Endothelial cell of umbilical vein (primary cell): ENCODE results near the gene TRIM10. TPM values are rescaled to one million over a fixed set of nuclear protein-coding genes. Genes with fewer than 3 reads are reported as not detected.
A peak's percentile ranks its signal among the peaks of the same experiment; 100 is the strongest.

Source experiments
- BruUV-seq: library from RNA; stranded (reverse); fragments of 400-500 nt; replicated peaks from 2 replicates; lab custom pipeline; 2021; lab: Mats Ljungman, UMichigan
- CTCF ChIA-PET: fragments of 300-600, 350-600 bp; sonication (Branson Sonifier 250); formaldehyde crosslinking; loops from one replicate; lab custom pipeline; 2021; ENCODE audit warnings: antibody characterized with exemption, inconsistent platforms; lab: Charles Lee
- POLR2A ChIA-PET: fragments of 300-600, 350-600 bp; sonication (Branson Sonifier 250); formaldehyde crosslinking; loops from one replicate; lab custom pipeline; 2021; ENCODE audit warnings: antibody characterized with exemption, inconsistent platforms; lab: Charles Lee
- DNase-seq: peaks from one replicate; pipeline ENCODE4 v3.0.0-alpha.2; 2011; ENCODE audit warnings: low read depth, low spot score
- FAIRE-seq: peaks from 2 replicates; lab custom pipeline; 2011; peaks lifted over from hg19 to GRCh38; lab: Jason Lieb, UNC
- H2AFZ ChIP-seq: 2 replicates; pipeline ENCODE4 v1.6.0; 2012; ENCODE audit warnings: low read depth, low read length, control low read depth, inconsistent platforms
- H3K27ac ChIP-seq: 2 replicates; pipeline ENCODE4 v1.5.1; 2011; ENCODE audit warnings: low read depth, mild to moderate bottlenecking, control low read depth, low read length, moderate library complexity; ENCODE audit not compliant: insufficient read depth
- H3K27me3 ChIP-seq, 2 experiments: 2 replicates each; pipeline versions ENCODE4 v1.6.0 to v1.6.1; 2011; ENCODE audit warnings: low read length in 2 of 2, mixed read lengths in 1 of 2; ENCODE audit not compliant: control insufficient read depth in 2 of 2, insufficient read depth in 2 of 2
- H3K36me3 ChIP-seq, 2 experiments: 2 replicates in 1 of 2; 3 replicates in 1 of 2; pipeline ENCODE4 v1.5.1; 2011; ENCODE audit warnings: low read length in 2 of 2, mild to moderate bottlenecking in 1 of 2, moderate library complexity in 1 of 2; ENCODE audit not compliant: control insufficient read depth in 2 of 2, insufficient read depth in 2 of 2; ENCODE audit errors: extremely low read depth in 1 of 2
- H3K4me1 ChIP-seq: 3 replicates; pipeline ENCODE4 v1.5.1; 2011; ENCODE audit warnings: mild to moderate bottlenecking, low read length; ENCODE audit not compliant: control insufficient read depth, insufficient read depth; ENCODE audit errors: extremely low read depth
- H3K4me2 ChIP-seq: 2 replicates; pipeline ENCODE4 v1.6.1; 2011; ENCODE audit warnings: low read length, control low read depth, mixed read lengths; ENCODE audit not compliant: insufficient read depth
- H3K4me3 ChIP-seq, 3 experiments: fragments of 200-600 bp in 1 of 3; sonication (generic), shearing (Covaris generic) in 1 of 3; replicated peaks in 1 of 3; 2 replicates each; pipeline ENCODE4 v1.5.1; 2011 to 2016; ENCODE audit warnings: control low read depth in 3 of 3, low read length in 3 of 3, mild to moderate bottlenecking in 2 of 3, inconsistent platforms in 1 of 3, low read depth in 1 of 3, moderate library complexity in 1 of 3; ENCODE audit not compliant: insufficient read depth in 1 of 3
- H3K79me2 ChIP-seq: 2 replicates; pipeline ENCODE4 v1.6.0; 2012; ENCODE audit warnings: low read length, inconsistent platforms; ENCODE audit not compliant: control insufficient read depth, insufficient read depth
- H3K9ac ChIP-seq: replicated peaks from 2 replicates; pipeline ENCODE3; 2011; ENCODE audit warnings: low read length, control low read depth; ENCODE audit not compliant: insufficient read depth; ENCODE audit errors: extremely low read depth
- H3K9me1 ChIP-seq: replicated peaks from 3 replicates; pipeline ENCODE4 v1.6.0; 2011; ENCODE audit warnings: mild to moderate bottlenecking, low read length; ENCODE audit not compliant: control insufficient read depth, insufficient read depth; ENCODE audit errors: extremely low read depth
- H3K9me3 ChIP-seq: replicated peaks from 2 replicates; pipeline ENCODE4 v1.5.1; 2012; ENCODE audit warnings: low read length, inconsistent platforms; ENCODE audit not compliant: control insufficient read depth, insufficient read depth
- H4K20me1 ChIP-seq: replicated peaks from 2 replicates; pipeline ENCODE3; 2011; ENCODE audit warnings: mild to moderate bottlenecking, low read length; ENCODE audit not compliant: control insufficient read depth, insufficient read depth; ENCODE audit errors: extremely low read depth
- CTCF ChIP-seq, 2 donors: IDR thresholded peaks; 1 replicate in 1 of 2; 2 replicates in 1 of 2; pipeline ENCODE4 v1.5.1; 2011; ENCODE audit warnings: low read length in 2 of 2, mild to moderate bottlenecking in 2 of 2, moderate library complexity in 2 of 2, control low read depth in 1 of 2, inconsistent platforms in 1 of 2, low read depth in 1 of 2; ENCODE audit not compliant: insufficient read depth in 1 of 2; ENCODE audit errors: extremely low read depth in 1 of 2
- EZH2 ChIP-seq: IDR thresholded peaks from 2 replicates; pipeline ENCODE4 v1.6.1; 2012; ENCODE audit warnings: borderline replicate concordance, low read depth, mild to moderate bottlenecking, moderate library complexity, low read length, inconsistent platforms; ENCODE audit not compliant: severe bottlenecking
- FOS ChIP-seq: IDR thresholded peaks from 2 replicates; pipeline ENCODE4 v1.6.1; 2011; ENCODE audit warnings: mild to moderate bottlenecking, low read length, moderate library complexity, borderline replicate concordance; ENCODE audit not compliant: insufficient read depth
- GATA2 ChIP-seq: IDR thresholded peaks from 2 replicates; pipeline ENCODE4 v1.7.0; 2011; ENCODE audit warnings: low read depth, mild to moderate bottlenecking, moderate library complexity, mixed read lengths, low read length; ENCODE audit not compliant: insufficient read length, insufficient read depth
- JUN ChIP-seq: IDR thresholded peaks from 2 replicates; pipeline ENCODE4 v1.6.1; 2011; ENCODE audit warnings: borderline replicate concordance, low read depth; ENCODE audit not compliant: insufficient read length, insufficient read depth
- MAX ChIP-seq: IDR thresholded peaks from 2 replicates; pipeline ENCODE4 v1.6.1; 2011; ENCODE audit not compliant: insufficient read depth, insufficient read length
- MYC ChIP-seq: IDR thresholded peaks from one replicate; pipeline ENCODE4 v1.6.1; 2011; ENCODE audit warnings: mild to moderate bottlenecking, low read depth, low read length
- POLR2A ChIP-seq: IDR thresholded peaks from 2 replicates; pipeline ENCODE4 v1.6.1; 2012; ENCODE audit warnings: low read depth, mild to moderate bottlenecking, control low read depth, low read length
- POLR2AphosphoS5 ChIP-seq: IDR thresholded peaks from 2 replicates; pipeline ENCODE4 v1.6.1; 2012; ENCODE audit warnings: low read depth, mild to moderate bottlenecking, control low read depth, low read length, moderate library complexity; ENCODE audit not compliant: insufficient read depth
- dilution Hi-C: fragments of 300-500 bp; cut with MboI; formaldehyde crosslinking; loops from one replicate; pipeline ENCODE4 v1.15.0; 2019; ENCODE audit warnings: low sequenced_read_pairs; ENCODE audit not compliant: extremely low pct_ligation_motif_present
- intact Hi-C: fragments of 100-400 bp; cut with micrococcal nuclease; formaldehyde crosslinking; loops from one replicate; pipeline ENCODE4 v1.10.0; 2022
- polyA plus RNA-seq, 4 experiments: library from polyadenylated mRNA; depleted of rRNA in 3 of 4; stranded (reverse) in 3 of 4; unstranded in 1 of 4; fragments of >200 nt; gene quantifications; 2 replicates each; pipeline versions ENCODE4 v1.2.1 to v1.2.3, GENCODE V29; 2011 to 2012; ENCODE audit warnings: missing spikeins in 1 of 4
- total RNA-seq: library from RNA; stranded (reverse); gene quantifications from 2 replicates; pipeline ENCODE4 v1.2.3, GENCODE V29; 2021

The TRIM10 gene
- total and polyA plus RNA-seq, 2 donors (not counting 3 experiments of a cell fraction or from before 2014, with no cell fraction given): not detected

GRCh38 chr6:30156774-30157173 lies 4.2 kb downstream of the TRIM10 start:
- no TSS peak for BruUV-seq
- POLR2A ChIA-PET: no interaction called here
- intact Hi-C loops (no loop called here), dilution Hi-C loops (no loop called here)
- TF ChIP-seq FOS (no peak), POLR2AphosphoS5 (no peak), EZH2 (no peak), CTCF (IDR thresholded peaks at IDR 0.05; ENCODE audit: extremely low read depth in 1 of 2, insufficient read depth in 1 of 2, low read depth in 1 of 2, low read length in 2 of 2) (no peak), POLR2A (no peak), MYC (no peak), GATA2 (no peak), MAX (no peak), JUN (no peak)
- Histone ChIP-seq H3K9me1 (no peaks in the 10 kb centered on the region), H4K20me1 (no peaks in the 10 kb centered on the region), H3K4me1 (peaks cover 8% of the 10 kb centered on the region), H3K27ac (no peak overlapping the region), H3K4me2 (peak overlapping the region; percentile 46), H3K9me3 (no peaks in the 10 kb centered on the region), H3K36me3 (no peaks in the 10 kb centered on the region), H3K79me2 (no peaks in the 10 kb centered on the region), H2AFZ (no peak overlapping the region), H3K27me3 (peaks cover 0 to 5% of the 10 kb centered on the region in 2 experiments), H3K9ac (no peak overlapping the region), H3K4me3 (no peak overlapping the region)
- CTCF ChIA-PET: interaction anchor here (0.8 kb wide), 1 partner anchor 54 kb away, joined by 5 read pairs; no protein-coding TSS in a partner anchor
- DNase-seq (no peak), FAIRE-seq (no peak)
